CD14-positive monocyte (primary cell): ENCODE results near the gene HSPB8. TPM values are rescaled to one million over a fixed set of nuclear protein-coding genes. Genes with fewer than 3 reads are reported as not detected.
A peak's percentile ranks its signal among the peaks of the same experiment; 100 is the strongest.

ENCODE experiments used
- DNase-seq, 3 donors: peaks; one replicate each; pipeline ENCODE4 v3.0.0-alpha.2; 2011 to 2022
- H2AFZ ChIP-seq: 2 replicates; pipeline ENCODE4 v1.6.0; 2012; ENCODE audit warnings: mild to moderate bottlenecking, low read depth, low read length, inconsistent platforms; ENCODE audit not compliant: insufficient read depth, poor library complexity, severe bottlenecking
- H3K27ac ChIP-seq, 2 donors: 1 replicate in 1 of 2; 2 replicates in 1 of 2; pipeline ENCODE4 v1.5.1; 2012 to 2013; ENCODE audit warnings: low read length in 2 of 2, control low read depth in 1 of 2, inconsistent platforms in 1 of 2, low read depth in 1 of 2, mild to moderate bottlenecking in 1 of 2
- H3K27me3 ChIP-seq, 2 donors: one replicate each; pipeline versions ENCODE4 v1.6.0 to v1.6.1; 2011 to 2013; ENCODE audit warnings: low read length in 2 of 2; ENCODE audit not compliant: control insufficient read depth in 2 of 2, insufficient read depth in 2 of 2
- H3K36me3 ChIP-seq, 2 donors: replicated peaks in 1 of 2; 1 replicate in 1 of 2; 2 replicates in 1 of 2; pipeline versions ENCODE4 v1.5.1 to v1.6.1; 2012 to 2013; ENCODE audit warnings: low read length in 2 of 2, control low read depth in 1 of 2, inconsistent platforms in 1 of 2, mild to moderate bottlenecking in 1 of 2; ENCODE audit not compliant: insufficient read depth in 2 of 2, control insufficient read depth in 1 of 2
- H3K4me1 ChIP-seq, 2 donors: 1 replicate in 1 of 2; 2 replicates in 1 of 2; pipeline versions ENCODE4 v1.5.1 to v1.6.1; 2012 to 2013; ENCODE audit warnings: low read length in 2 of 2, control low read depth in 1 of 2, inconsistent platforms in 1 of 2, mild to moderate bottlenecking in 1 of 2, moderate library complexity in 1 of 2; ENCODE audit not compliant: insufficient read depth in 2 of 2, control insufficient read depth in 1 of 2
- H3K4me2 ChIP-seq: replicated peaks from 2 replicates; pipeline ENCODE3; 2012; ENCODE audit warnings: low read length, moderate library complexity, mild to moderate bottlenecking; ENCODE audit not compliant: poor library complexity, severe bottlenecking; ENCODE audit errors: extremely low read depth
- H3K4me3 ChIP-seq, 3 experiments: fragments of 200-600 bp in 1 of 3; sonication (generic) in 1 of 3; replicated peaks in 1 of 3; 1 replicate in 2 of 3; 2 replicates in 1 of 3; pipeline ENCODE4 v1.5.1; 2011 to 2013; ENCODE audit warnings: low read length in 3 of 3, mild to moderate bottlenecking in 3 of 3, control low read depth in 2 of 3, low read depth in 2 of 3, inconsistent platforms in 1 of 3, moderate library complexity in 1 of 3
- H3K79me2 ChIP-seq: 2 replicates; pipeline ENCODE4 v1.6.0; 2012; ENCODE audit warnings: mild to moderate bottlenecking, control low read depth, inconsistent platforms, low read length, moderate library complexity; ENCODE audit not compliant: insufficient read depth
- H3K9ac ChIP-seq: 2 replicates; pipeline ENCODE4 v1.6.0; 2017; ENCODE audit warnings: low read length, mild to moderate bottlenecking; ENCODE audit not compliant: insufficient read depth, poor library complexity, severe bottlenecking
- H3K9me3 ChIP-seq, 2 donors: replicated peaks in 1 of 2; 1 replicate in 1 of 2; 2 replicates in 1 of 2; pipeline versions ENCODE4 v1.5.1 to v1.6.1; 2012 to 2013; ENCODE audit warnings: low read length in 2 of 2, control low read depth in 1 of 2; ENCODE audit not compliant: control insufficient read depth in 1 of 2, insufficient read depth in 1 of 2
- H4K20me1 ChIP-seq: 2 replicates; pipeline ENCODE4 v1.6.0; 2012; ENCODE audit warnings: mild to moderate bottlenecking, low read length, control low read depth, moderate library complexity; ENCODE audit not compliant: insufficient read depth
- H3K27ac Mint-ChIP-seq, 7 donors: one replicate each; pipeline ENCODE4 v1.8.0; 2020; ENCODE audit warnings: mild to moderate bottlenecking in 7 of 7, mixed read lengths in 7 of 7, moderate library complexity in 6 of 7, inconsistent platforms in 2 of 7
- H3K27me3 Mint-ChIP-seq, 3 donors: one replicate each; pipeline ENCODE4 v1.8.0; 2021 to 2022; ENCODE audit warnings: low read depth in 3 of 3, mild to moderate bottlenecking in 3 of 3, mixed read lengths in 3 of 3, moderate library complexity in 3 of 3, inconsistent platforms in 1 of 3
- H3K36me3 Mint-ChIP-seq, 2 donors: one replicate each; pipeline ENCODE4 v1.8.0; 2020; ENCODE audit warnings: mixed read lengths in 2 of 2, inconsistent platforms in 1 of 2, mild to moderate bottlenecking in 1 of 2
- H3K4me1 Mint-ChIP-seq: one replicate; pipeline ENCODE4 v1.8.0; 2020; ENCODE audit warnings: mild to moderate bottlenecking, mixed read lengths
- H3K4me3 Mint-ChIP-seq, 2 donors: one replicate each; pipeline ENCODE4 v1.8.0; 2020; ENCODE audit warnings: mild to moderate bottlenecking in 2 of 2, mixed read lengths in 2 of 2, moderate library complexity in 1 of 2
- H3K9me3 Mint-ChIP-seq, 7 donors: one replicate each; pipeline ENCODE4 v1.8.0; 2020 to 2022; ENCODE audit warnings: mixed read lengths in 7 of 7, mild to moderate bottlenecking in 6 of 7, moderate library complexity in 6 of 7, inconsistent platforms in 2 of 7
- WGBS: methylation state at CpG from one replicate; pipeline ENCODE4 v1.1.5; 2013; ENCODE audit warnings: missing lambda C conversion rate; ENCODE audit not compliant: insufficient coverage; 5-methylcytosine and 5-hydroxymethylcytosine counted together
- intact Hi-C, 2 donors: fragments of 100-400 bp; cut with micrococcal nuclease; formaldehyde crosslinking; loops; one replicate each; pipeline versions ENCODE4 v1.15.0 to v1.15.1; 2023
- polyA minus RNA-seq: library from RNA; depleted of rRNA, polyadenylated mRNA; stranded (reverse); fragments of >200 nt; gene quantifications from 2 replicates; pipeline ENCODE4 v1.2.3, GENCODE V29; 2012
- polyA plus RNA-seq, 3 donors: library from polyadenylated mRNA; depleted of rRNA in 1 of 3; unstranded in 2 of 3; stranded (reverse) in 1 of 3; fragments of 300-500 nt in 2 of 3; fragments of >200 nt in 1 of 3; fragmentation: Illumina TruSeq in 2 of 3; gene quantifications; 1 replicate in 2 of 3; 2 replicates in 1 of 3; pipeline ENCODE4 v1.2.3, GENCODE V29; 2012 to 2021
- total RNA-seq, 12 experiments: library from RNA in 1 of 12; stranded (reverse) in 1 of 12; fragments of 120-200 nt in 1 of 12; gene quantifications; one replicate each; pipeline ENCODE4 v1.2.4 and lab custom pipeline; 2013 to 2026; ENCODE audit warnings: mixed read lengths in 6 of 12, inconsistent platforms in 1 of 12
- TF ChIP-seq, protein P1 (sequence below): fragments of 200-600 bp; IDR thresholded peaks from one replicate; pipeline ENCODE4 v1.8.0; 2022; ENCODE audit warnings: antibody characterized with exemption, mild to moderate bottlenecking

Gene HSPB8
- 0.06 TPM for total RNA-seq (2013)
- not detected for polyA plus RNA-seq
- not detected in 2 replicates for polyA minus RNA-seq
- 0 to 1.5 (median 0) reads per million in 11 experiments for total RNA-seq (lab: John Stamatoyannopoulos, UW)

- Histone ChIP-seq H3K9me3 (no peaks in the 10 kb centered on the region), H3K4me2 (no peak within 1 kb of the TSS), H3K4me3 (no peak within 1 kb of the TSS), H3K36me3 (no peaks in the 10 kb centered on the region), H3K79me2 (no peaks in the 10 kb centered on the region), H2AFZ (no peak within 1 kb of the TSS), H3K27me3 (peaks cover 0 to 13% of the 10 kb centered on the region in 2 donors), H3K27ac (no peak within 1 kb of the TSS), H4K20me1 (no peaks in the 10 kb centered on the region), H3K4me1 (no peaks in the 10 kb centered on the region), H3K9ac (no peak within 1 kb of the TSS)
- TF ChIP-seq, protein P1, sequence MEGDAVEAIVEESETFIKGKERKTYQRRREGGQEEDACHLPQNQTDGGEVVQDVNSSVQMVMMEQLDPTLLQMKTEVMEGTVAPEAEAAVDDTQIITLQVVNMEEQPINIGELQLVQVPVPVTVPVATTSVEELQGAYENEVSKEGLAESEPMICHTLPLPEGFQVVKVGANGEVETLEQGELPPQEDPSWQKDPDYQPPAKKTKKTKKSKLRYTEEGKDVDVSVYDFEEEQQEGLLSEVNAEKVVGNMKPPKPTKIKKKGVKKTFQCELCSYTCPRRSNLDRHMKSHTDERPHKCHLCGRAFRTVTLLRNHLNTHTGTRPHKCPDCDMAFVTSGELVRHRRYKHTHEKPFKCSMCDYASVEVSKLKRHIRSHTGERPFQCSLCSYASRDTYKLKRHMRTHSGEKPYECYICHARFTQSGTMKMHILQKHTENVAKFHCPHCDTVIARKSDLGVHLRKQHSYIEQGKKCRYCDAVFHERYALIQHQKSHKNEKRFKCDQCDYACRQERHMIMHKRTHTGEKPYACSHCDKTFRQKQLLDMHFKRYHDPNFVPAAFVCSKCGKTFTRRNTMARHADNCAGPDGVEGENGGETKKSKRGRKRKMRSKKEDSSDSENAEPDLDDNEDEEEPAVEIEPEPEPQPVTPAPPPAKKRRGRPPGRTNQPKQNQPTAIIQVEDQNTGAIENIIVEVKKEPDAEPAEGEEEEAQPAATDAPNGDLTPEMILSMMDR, result no peak
- 12% methylated on average over 22 of the region's 33 CpGs for WGBS
- H3K4me3 Mint-ChIP-seq, result peak within 1 kb of the TSS in 1 of 2 donors; percentile 28
- no peak for DNase-seq
- H3K27ac Mint-ChIP-seq, result no peak within 1 kb of the TSS
- peaks cover 17 to 23% (median 17%) of the 10 kb centered on the region in 3 donors for H3K27me3 Mint-ChIP-seq
- H3K4me1 Mint-ChIP-seq, result no peaks in the 10 kb centered on the region
- no peaks in the 10 kb centered on the region for H3K36me3 Mint-ChIP-seq
- no peaks in the 10 kb centered on the region for H3K9me3 Mint-ChIP-seq
- intact Hi-C loops, result no loop called here
Observed at GRCh38 chr12:119178544-119179334, at the start of gene HSPB8. TSS of gene HSPB8 (plus strand) at chr12:119178931. CDS start at chr12:119179313, 382 bp downstream.

GRCh38 chr12:119129827-119130434 is 48.8 kb upstream of the HSPB8 start:
- Histone ChIP-seq H3K9ac (no peak overlapping the region), H3K4me3 (no peak overlapping the region), H3K27ac (no peak overlapping the region), H2AFZ (no peak overlapping the region), H3K79me2 (no peaks in the 10 kb centered on the region), H3K9me3 (no peaks in the 10 kb centered on the region), H3K4me2 (no peak overlapping the region), H3K27me3 (no peaks in the 10 kb centered on the region), H3K36me3 (no peaks in the 10 kb centered on the region), H4K20me1 (no peaks in the 10 kb centered on the region), H3K4me1 (no peaks in the 10 kb centered on the region)
- WGBS, result 80% methylated on average over 3 of the region's 3 CpGs
- peaks cover 2 to 11% (median 6%) of the 10 kb centered on the region in 7 donors for H3K9me3 Mint-ChIP-seq
- H3K4me3 Mint-ChIP-seq, result no peak overlapping the region
- peaks cover 0 to 2% (median 0%) of the 10 kb centered on the region in 3 donors for H3K27me3 Mint-ChIP-seq
- H3K36me3 Mint-ChIP-seq, result no peaks in the 10 kb centered on the region
- no peak for DNase-seq
- no peak overlapping the region for H3K27ac Mint-ChIP-seq
- intact Hi-C loops, result no loop called here
- TF ChIP-seq, protein P1, result peak; percentile 14
- H3K4me1 Mint-ChIP-seq, result no peaks in the 10 kb centered on the region
